Tibial nerve (tissue), 4 donors: ENCODE results near the gene WASF2. TPM values are rescaled to one million over a fixed set of nuclear protein-coding genes. Genes with fewer than 3 reads are reported as not detected.

Source experiments
- DNase-seq, 2 donors: peaks; one replicate each; pipeline ENCODE4 v3.0.0-alpha.2; 2019; ENCODE audit warnings: low spot score in 2 of 2
- H3K27ac ChIP-seq, 4 donors: fragments of 200-600 bp; sonication (generic) in 3 of 4; one replicate each; pipeline ENCODE4 v1.5.1; 2017 to 2019; ENCODE audit warnings: mild to moderate bottlenecking in 1 of 4
- H3K27me3 ChIP-seq, 2 donors: fragments of 200-600 bp; sonication (generic) in 1 of 2; one replicate each; pipeline versions ENCODE4 v1.5.1 to v1.6.0; 2017 to 2019
- H3K36me3 ChIP-seq, 3 donors: fragments of 200-600 bp; sonication (generic); one replicate each; pipeline ENCODE4 v1.5.1; 2018 to 2019
- H3K4me1 ChIP-seq, 4 donors: fragments of 200-600 bp; sonication (generic) in 3 of 4; one replicate each; pipeline ENCODE4 v1.5.1; 2017 to 2019
- H3K4me3 ChIP-seq, 4 donors: fragments of 200-600 bp; sonication (generic) in 3 of 4; one replicate each; pipeline ENCODE4 v1.5.1; 2017 to 2019; ENCODE audit warnings: mild to moderate bottlenecking in 1 of 4, moderate library complexity in 1 of 4
- H3K9me3 ChIP-seq, 4 donors: fragments of 200-600 bp; sonication (generic) in 3 of 4; one replicate each; pipeline ENCODE4 v1.5.1; 2017 to 2019
- CTCF ChIP-seq, 5 experiments: fragments of 200-600 bp in 3 of 5; fragments of 450-650 bp in 2 of 5; sonication (generic) in 3 of 5; IDR thresholded peaks; one replicate each; pipeline ENCODE4 v1.5.1; 2016 to 2019; ENCODE audit warnings: antibody characterized with exemption in 5 of 5, mild to moderate bottlenecking in 3 of 5, moderate library complexity in 2 of 5
- EP300 ChIP-seq, 2 donors: sonication (generic); formaldehyde crosslinking; IDR thresholded peaks; one replicate each; pipeline ENCODE4 v1.6.1; 2017; ENCODE audit warnings: antibody characterized with exemption in 2 of 2, mild to moderate bottlenecking in 1 of 2
- POLR2A ChIP-seq, 2 donors: fragments of 450-650 bp; IDR thresholded peaks; one replicate each; pipeline ENCODE4 v1.6.1; 2017; ENCODE audit warnings: antibody characterized with exemption in 2 of 2, mild to moderate bottlenecking in 2 of 2, moderate library complexity in 2 of 2
- WGBS, 2 donors: methylation state at CpG; one replicate each; pipeline ENCODE4 v1.1.5; 2018; 5-methylcytosine and 5-hydroxymethylcytosine counted together
- total RNA-seq, 4 donors: library from RNA; depleted of rRNA; stranded (reverse); fragments of >200 nt; gene quantifications; one replicate each; pipeline ENCODE4 v1.1.0, GENCODE V29; 2016

Gene WASF2
- total RNA-seq, 4 donors from 2014 or later: 74.9 to 95.9 (median 83.4) TPM

GRCh38 chr1:27356619-27357280 is 133.2 kb downstream of the WASF2 start:
- 75 to 83% methylated on average over 18 to 37 of the region's 37 CpGs for WGBS, 2 donors
- no peaks in the 10 kb centered on the region for H3K9me3 ChIP-seq
- no peaks in the 10 kb centered on the region for H3K27me3 ChIP-seq
- H3K4me1 ChIP-seq: peaks cover 0 to 29% (median 10%) of the 10 kb centered on the region in 4 donors
- H3K36me3 ChIP-seq: peaks cover 3 to 88% (median 7%) of the 10 kb centered on the region in 3 donors
- no peak for DNase-seq
- TF ChIP-seq EP300 (IDR thresholded peaks at IDR 0.05) (no peak), POLR2A (IDR thresholded peaks at IDR 0.05) (no peak), CTCF (IDR thresholded peaks at IDR 0.05) (no peak)
- H3K27ac ChIP-seq: peak overlapping the region in 1 of 4 donors; percentile 8
- H3K4me3 ChIP-seq: no peak overlapping the region

DNA sequence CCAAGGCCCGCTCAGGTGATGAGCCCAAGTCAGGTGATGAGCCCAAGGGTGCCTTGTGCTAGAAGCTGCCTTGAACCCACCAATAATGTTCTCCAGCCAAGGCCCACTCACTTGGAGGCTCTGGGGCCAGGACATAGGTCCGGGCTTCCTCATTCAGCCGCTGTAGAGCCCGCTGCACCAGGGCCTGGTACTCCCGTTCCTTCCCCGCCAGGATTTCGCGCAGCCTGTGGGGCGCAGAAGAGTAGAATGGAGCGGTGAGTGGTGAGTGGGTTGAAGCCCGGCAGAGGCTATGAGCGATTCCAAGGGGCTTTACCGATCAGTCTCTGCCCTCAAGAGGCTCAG is 133.7 kb downstream of the WASF2 start:
- Histone ChIP-seq H3K27ac (peak overlapping the region in 1 of 4 donors; percentile 8), H3K4me1 (peaks cover 0 to 33% (median 11%) of the 10 kb centered on the region in 4 donors), H3K27me3 (no peaks in the 10 kb centered on the region), H3K4me3 (no peak overlapping the region), H3K9me3 (no peaks in the 10 kb centered on the region), H3K36me3 (peaks cover 3 to 83% (median 7%) of the 10 kb centered on the region in 3 donors)
- DNase-seq: no peak
- TF ChIP-seq EP300 (IDR thresholded peaks at IDR 0.05): no peak
- no peak for TF ChIP-seq POLR2A (IDR thresholded peaks at IDR 0.05)
- no peak for TF ChIP-seq CTCF (IDR thresholded peaks at IDR 0.05)
- WGBS, 2 donors: 89 to 90% methylated on average over 13 of the region's 13 CpGs

- peaks cover 0 to under 1% of the 10 kb centered on the region in 2 donors for H3K27me3 ChIP-seq
- no peak for DNase-seq
- no peak overlapping the region for H3K4me3 ChIP-seq
- peaks cover 3 to 77% (median 7%) of the 10 kb centered on the region in 3 donors for H3K36me3 ChIP-seq
- H3K27ac ChIP-seq: no peak overlapping the region
- H3K9me3 ChIP-seq: no peaks in the 10 kb centered on the region
- WGBS, 2 donors: 89 to 92% methylated on average over 5 of the region's 5 CpGs
- peaks cover 0 to 36% (median 16%) of the 10 kb centered on the region in 4 donors for H3K4me1 ChIP-seq
- TF ChIP-seq EP300 (IDR thresholded peaks at IDR 0.05) (no peak), POLR2A (IDR thresholded peaks at IDR 0.05) (no peak), CTCF (IDR thresholded peaks at IDR 0.05) (no peak)
These were observed 134.3 kb downstream of the WASF2 start for GRCh38 chr1:27355683-27356082.

Other genes starting within 250 kb of the WASF2 start
- gene TMEM222, start 168.0 kb downstream of the WASF2 start, total RNA-seq: 10 to 100 TPM; 21.4 to 35.4 (median 27.5) TPM
- 1 to 10 TPM; 1.2 to 2.7 (median 1.7) TPM for gene SYTL1, start 148.1 kb downstream of the WASF2 start, total RNA-seq
- gene MAP3K6, start 123.2 kb downstream of the WASF2 start, total RNA-seq: 100 to 1,000 TPM in 2 of 4 donors, 10 to 100 TPM in 2; 82.2 to 122 (median 101) TPM
- 1 to 10 TPM in 3 of 4 donors, not detected in 1; 2.5 to 8.7 (median 3.7) TPM for gene FCN3, start 115.3 kb downstream of the WASF2 start, total RNA-seq
- gene CD164L2, start 106.8 kb downstream of the WASF2 start, total RNA-seq: not detected
- gene GPR3, start 97.5 kb downstream of the WASF2 start, total RNA-seq: not detected
- gene AHDC1, start 114.0 kb upstream of the WASF2 start, total RNA-seq: 10 to 100 TPM; 26.4 to 39.9 (median 34.6) TPM
- 10 to 100 TPM; 18.4 to 63.9 (median 22.6) TPM for gene FGR, start 145.0 kb upstream of the WASF2 start, total RNA-seq
- 10 to 100 TPM; 28.2 to 79.3 (median 69.4) TPM for gene IFI6, start 182.0 kb upstream of the WASF2 start, total RNA-seq
- gene FAM76A, start 235.8 kb upstream of the WASF2 start, total RNA-seq: 10 to 100 TPM; 16.7 to 41.3 (median 23.7) TPM